ENCODE results near the gene STKLD1. TPM values are rescaled to one million over a fixed set of nuclear protein-coding genes. Genes with fewer than 3 reads are reported as not detected.

STKLD1 gene
- total RNA-seq, 4 donors from 2014 or later = 0.93 to 1.3 TPM; not detected in 2

DNA sequence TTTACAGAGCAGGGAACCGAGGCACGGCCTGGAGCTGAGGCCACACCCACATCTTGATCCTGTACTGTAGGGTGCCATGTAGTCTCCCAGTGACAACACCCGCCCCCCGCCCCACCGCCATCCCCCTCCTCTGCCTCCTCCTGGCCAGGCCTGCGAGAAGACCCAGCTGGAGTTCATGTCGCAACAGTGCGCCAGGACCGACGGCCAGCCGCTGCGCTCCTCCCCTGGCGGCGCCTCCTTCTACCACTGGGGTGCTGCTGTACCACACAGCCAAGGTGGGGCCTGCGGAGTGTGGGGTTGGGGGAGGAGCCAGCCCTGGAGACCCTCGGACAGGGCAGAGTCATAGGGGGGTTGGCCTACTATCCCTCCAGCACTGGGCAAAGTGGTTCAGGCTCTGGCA, 60.5 kb downstream of the STKLD1 start:
- no peak for ATAC-seq
- no peak overlapping the region for H3K27ac ChIP-seq
- no peaks in the 10 kb centered on the region for H3K9me3 ChIP-seq
- TF ChIP-seq POLR2A (IDR thresholded peaks at IDR 0.05) (no peak), POLR2AphosphoS5 (IDR thresholded peaks at IDR 0.05) (no peak), EP300 (IDR thresholded peaks at IDR 0.05) (no peak)
- TF ChIP-seq, protein P1, sequence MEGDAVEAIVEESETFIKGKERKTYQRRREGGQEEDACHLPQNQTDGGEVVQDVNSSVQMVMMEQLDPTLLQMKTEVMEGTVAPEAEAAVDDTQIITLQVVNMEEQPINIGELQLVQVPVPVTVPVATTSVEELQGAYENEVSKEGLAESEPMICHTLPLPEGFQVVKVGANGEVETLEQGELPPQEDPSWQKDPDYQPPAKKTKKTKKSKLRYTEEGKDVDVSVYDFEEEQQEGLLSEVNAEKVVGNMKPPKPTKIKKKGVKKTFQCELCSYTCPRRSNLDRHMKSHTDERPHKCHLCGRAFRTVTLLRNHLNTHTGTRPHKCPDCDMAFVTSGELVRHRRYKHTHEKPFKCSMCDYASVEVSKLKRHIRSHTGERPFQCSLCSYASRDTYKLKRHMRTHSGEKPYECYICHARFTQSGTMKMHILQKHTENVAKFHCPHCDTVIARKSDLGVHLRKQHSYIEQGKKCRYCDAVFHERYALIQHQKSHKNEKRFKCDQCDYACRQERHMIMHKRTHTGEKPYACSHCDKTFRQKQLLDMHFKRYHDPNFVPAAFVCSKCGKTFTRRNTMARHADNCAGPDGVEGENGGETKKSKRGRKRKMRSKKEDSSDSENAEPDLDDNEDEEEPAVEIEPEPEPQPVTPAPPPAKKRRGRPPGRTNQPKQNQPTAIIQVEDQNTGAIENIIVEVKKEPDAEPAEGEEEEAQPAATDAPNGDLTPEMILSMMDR (IDR thresholded peaks at IDR 0.05) = no peak
- H3K36me3 ChIP-seq = no peaks in the 10 kb centered on the region
- H3K4me1 ChIP-seq = no peaks in the 10 kb centered on the region
- no peaks in the 10 kb centered on the region for H3K27me3 ChIP-seq
- WGBS, 2 donors (ENCODE audit: low coverage in 1 of 2) = no CpG with 5 or more reads among the region's 16 CpGs
- H3K4me3 ChIP-seq = no peak overlapping the region

DNA sequence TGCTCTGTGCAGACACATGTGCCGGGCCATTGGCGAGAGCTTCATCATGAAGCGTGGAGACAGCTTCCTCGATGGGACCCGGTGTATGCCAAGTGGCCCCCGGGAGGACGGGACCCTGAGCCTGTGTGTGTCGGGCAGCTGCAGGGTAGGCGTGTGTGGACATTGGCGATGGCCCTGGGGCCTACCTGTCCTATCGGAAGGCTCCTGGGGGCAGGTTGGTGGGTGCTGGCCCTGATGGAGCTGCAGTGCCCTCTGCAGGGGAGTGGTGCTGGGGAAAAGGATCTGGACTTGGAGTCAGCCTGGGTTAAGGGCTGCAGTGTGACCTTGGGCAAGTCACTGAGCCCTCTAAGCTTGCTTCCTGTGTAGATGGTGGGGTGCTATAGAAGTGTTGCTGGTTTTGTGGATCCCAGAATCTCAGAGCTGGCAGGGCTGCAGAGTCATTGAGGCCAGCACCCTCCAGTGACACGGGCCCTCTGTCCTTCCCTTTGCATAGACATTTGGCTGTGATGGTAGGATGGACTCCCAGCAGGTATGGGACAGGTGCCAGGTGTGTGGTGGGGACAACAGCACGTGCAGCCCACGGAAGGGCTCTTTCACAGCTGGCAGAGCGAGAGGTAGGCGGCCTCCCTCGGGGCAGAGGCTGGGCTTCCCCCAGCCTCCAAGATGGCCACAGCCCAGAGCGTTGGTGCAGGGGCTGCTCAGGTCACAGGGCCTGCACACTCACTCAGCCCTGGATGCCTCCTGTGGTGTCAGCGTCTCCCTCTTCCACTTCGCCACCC, 61.8 kb downstream of the STKLD1 start:
- ATAC-seq = no peak
- no peak for TF ChIP-seq EP300 (IDR thresholded peaks at IDR 0.05)
- no peak for TF ChIP-seq POLR2AphosphoS5 (IDR thresholded peaks at IDR 0.05)
- no peak for TF ChIP-seq POLR2A (IDR thresholded peaks at IDR 0.05)
- TF ChIP-seq, protein P1 (IDR thresholded peaks at IDR 0.05) = no peak
- H3K4me1 ChIP-seq = no peaks in the 10 kb centered on the region
- no peaks in the 10 kb centered on the region for H3K36me3 ChIP-seq
- H3K27ac ChIP-seq = no peak overlapping the region
- no peak overlapping the region for H3K4me3 ChIP-seq
- WGBS, 2 donors (ENCODE audit: low coverage in 1 of 2) = 80% methylated on average over 5 of the region's 20 CpGs; no CpG with 5 or more reads in 1 of the 2 donors
- no peaks in the 10 kb centered on the region for H3K9me3 ChIP-seq
- H3K27me3 ChIP-seq = no peaks in the 10 kb centered on the region

DNA sequence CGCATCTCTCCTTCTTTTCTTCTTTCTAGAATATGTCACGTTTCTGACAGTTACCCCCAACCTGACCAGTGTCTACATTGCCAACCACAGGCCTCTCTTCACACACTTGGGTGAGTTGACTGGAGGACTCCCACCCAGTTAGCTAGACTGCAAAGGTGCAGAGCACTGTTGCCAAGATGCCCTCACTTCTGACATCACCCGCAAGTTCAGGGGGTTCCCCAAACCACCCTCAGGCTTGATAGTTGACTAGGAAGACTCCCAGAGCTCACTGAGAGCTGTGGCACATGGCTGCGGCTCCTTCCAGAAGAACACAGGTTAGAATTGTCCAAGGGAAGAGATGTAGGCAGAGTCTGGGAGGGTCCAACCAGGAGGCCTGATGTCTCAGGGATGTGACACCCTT, 63.2 kb downstream of the STKLD1 start:
- H3K4me3 ChIP-seq = no peak overlapping the region
- H3K9me3 ChIP-seq = no peaks in the 10 kb centered on the region
- 67% methylated on average over 3 of the region's 4 CpGs; no CpG with 5 or more reads in 1 of the 2 donors for WGBS, 2 donors (ENCODE audit: low coverage in 1 of 2)
- no peak overlapping the region for H3K27ac ChIP-seq
- TF ChIP-seq, protein P1 (IDR thresholded peaks at IDR 0.05) = no peak
- TF ChIP-seq POLR2A (IDR thresholded peaks at IDR 0.05) (no peak), POLR2AphosphoS5 (IDR thresholded peaks at IDR 0.05) (no peak), EP300 (IDR thresholded peaks at IDR 0.05) (no peak)
- no peaks in the 10 kb centered on the region for H3K36me3 ChIP-seq
- no peaks in the 10 kb centered on the region for H3K27me3 ChIP-seq
- ATAC-seq = no peak
- H3K4me1 ChIP-seq = no peaks in the 10 kb centered on the region

DNA sequence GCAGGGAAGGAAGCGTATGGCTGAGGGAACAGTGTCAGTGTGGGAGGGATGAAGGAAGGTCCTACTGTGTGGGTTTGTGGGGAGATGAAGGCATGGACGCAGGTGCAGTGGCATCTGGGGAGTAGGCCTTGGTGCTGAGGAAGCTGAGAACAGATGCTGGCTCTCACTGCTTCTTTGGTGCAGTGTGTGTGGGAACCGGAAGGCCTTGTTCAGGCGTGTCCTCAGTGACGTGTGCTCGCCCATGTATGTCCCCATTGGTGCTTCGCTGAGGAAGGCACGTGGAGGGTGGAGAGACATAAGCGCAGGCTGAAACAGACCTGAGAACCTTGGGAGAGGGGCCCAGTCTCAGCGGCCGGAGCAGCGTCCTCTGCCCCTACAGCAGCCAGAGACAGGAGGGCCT, 64.7 kb downstream of the STKLD1 start:
- no peaks in the 10 kb centered on the region for H3K9me3 ChIP-seq
- no peaks in the 10 kb centered on the region for H3K36me3 ChIP-seq
- no peak overlapping the region for H3K4me3 ChIP-seq
- H3K4me1 ChIP-seq = no peaks in the 10 kb centered on the region
- no peak overlapping the region for H3K27ac ChIP-seq
- WGBS, 2 donors (ENCODE audit: low coverage in 1 of 2) = 74 to 100% methylated on average over 2 to 5 of the region's 12 CpGs
- H3K27me3 ChIP-seq = no peaks in the 10 kb centered on the region
- no peak for ATAC-seq
- TF ChIP-seq POLR2AphosphoS5 (IDR thresholded peaks at IDR 0.05) = no peak
- TF ChIP-seq, protein P1 (IDR thresholded peaks at IDR 0.05) = no peak
- no peak for TF ChIP-seq POLR2A (IDR thresholded peaks at IDR 0.05)
- TF ChIP-seq EP300 (IDR thresholded peaks at IDR 0.05) = no peak

DNA sequence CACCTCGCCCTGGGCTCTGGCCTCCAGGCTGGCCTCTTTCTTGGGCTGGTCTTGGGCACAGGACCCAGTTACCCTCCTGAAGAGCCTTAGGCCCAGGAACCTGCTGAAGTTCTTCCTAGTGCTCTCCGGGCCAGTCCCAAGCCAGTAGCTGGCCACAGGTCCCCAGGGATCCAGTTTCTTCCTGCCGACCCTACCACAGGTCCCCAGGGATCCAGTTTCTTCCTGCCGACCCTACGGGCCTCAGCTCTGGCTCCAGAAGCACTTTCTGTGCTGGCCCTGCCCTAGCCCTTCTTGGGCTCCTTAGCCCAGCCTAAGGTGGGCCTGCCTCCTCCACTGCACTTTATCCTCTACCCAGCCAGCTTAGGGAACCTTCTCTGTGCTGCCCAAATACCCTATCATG, 65.4 kb downstream of the STKLD1 start:
- TF ChIP-seq, protein P1 (IDR thresholded peaks at IDR 0.05) = no peak
- no peak for TF ChIP-seq POLR2AphosphoS5 (IDR thresholded peaks at IDR 0.05)
- no peak for ATAC-seq

More for the DNA sequence above, 65.4 kb downstream of the STKLD1 start:
- Histone ChIP-seq H3K4me1 (no peaks in the 10 kb centered on the region), H3K36me3 (no peaks in the 10 kb centered on the region), H3K9me3 (no peaks in the 10 kb centered on the region), H3K27me3 (no peaks in the 10 kb centered on the region), H3K27ac (no peak overlapping the region), H3K4me3 (no peak overlapping the region)
- WGBS, 2 donors (ENCODE audit: low coverage in 1 of 2) = 28% methylated on average over 2 of the region's 5 CpGs; no CpG with 5 or more reads in 1 of the 2 donors

Data from gastroesophageal sphincter (tissue), 4 donors.